ENCODE results near the gene DENND4C. TPM values are rescaled to one million over a fixed set of nuclear protein-coding genes. Genes with fewer than 3 reads are reported as not detected.
"Not testable (repeated sequence)": the region's sequence is repeated elsewhere in the genome, so short reads cannot be mapped to it uniquely, and the experiment has no call there.

The DENND4C gene
- total RNA-seq, 2 experiments from 2014 or later, result 28.8 to 38.6 TPM

DNA sequence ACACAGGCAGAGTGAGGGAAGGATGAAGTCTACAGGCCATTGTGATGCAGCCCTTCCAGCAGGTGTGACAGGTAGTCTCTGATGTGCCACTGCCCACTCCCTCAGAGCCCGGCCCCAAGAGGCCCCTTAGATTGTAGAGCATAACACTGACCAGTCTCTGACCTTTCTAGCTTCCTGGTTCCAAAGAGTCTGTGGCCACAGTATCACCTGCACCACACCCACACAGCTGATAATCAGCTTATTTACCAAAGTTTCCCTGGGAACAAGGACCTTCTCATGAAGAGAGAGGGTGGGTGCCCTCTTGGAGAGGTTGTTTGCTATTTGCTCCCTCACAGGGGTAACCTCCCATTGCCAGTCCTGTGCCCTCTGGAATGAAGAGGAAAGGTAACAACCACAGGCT, 167.4 kb downstream of the DENND4C start:
- no peak for DNase-seq
- Mint-ChIP-seq H3K4me1 (peaks cover 3% of the 10 kb centered on the region), H3K4me3 (no peak overlapping the region), H3K27ac (no peak overlapping the region), H3K36me3 (no peaks in the 10 kb centered on the region), H3K27me3 (peaks cover 6% of the 10 kb centered on the region), H3K9me3 (ENCODE audit: low read depth) (peaks cover 2% of the 10 kb centered on the region)
- no peak for ATAC-seq
- CTCF ChIA-PET, result interaction anchor here (1.1 kb wide), 1 partner anchor 67 kb away, joined by 3 read pairs; no protein-coding TSS in a partner anchor

DNA sequence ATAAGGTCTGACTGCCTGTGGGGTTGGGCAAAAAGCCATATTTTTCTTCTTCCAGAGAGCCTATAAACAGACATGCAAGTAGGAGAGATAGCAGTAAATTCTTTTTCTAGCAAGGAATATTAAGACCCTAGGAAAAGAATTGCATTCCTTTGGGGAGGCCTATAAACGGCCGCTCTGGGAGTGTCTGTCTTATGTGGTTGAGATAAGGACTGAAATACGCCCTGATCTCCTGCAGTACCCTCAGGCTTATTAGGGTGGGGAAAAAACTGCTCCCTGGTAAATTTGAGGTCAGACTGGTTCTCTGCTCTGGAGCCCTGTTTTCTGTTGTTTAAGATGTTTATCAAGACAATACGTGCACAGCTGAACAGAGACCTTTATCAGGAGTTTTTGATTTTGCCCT, 172.7 kb downstream of the DENND4C start:
- H3K36me3 Mint-ChIP-seq; H3K4me1 Mint-ChIP-seq; H3K9me3 Mint-ChIP-seq (ENCODE audit: low read depth); CTCF ChIA-PET; ATAC-seq; H3K27me3 Mint-ChIP-seq; DNase-seq; H3K27ac Mint-ChIP-seq; H3K4me3 Mint-ChIP-seq: not testable (repeated sequence)

DNA sequence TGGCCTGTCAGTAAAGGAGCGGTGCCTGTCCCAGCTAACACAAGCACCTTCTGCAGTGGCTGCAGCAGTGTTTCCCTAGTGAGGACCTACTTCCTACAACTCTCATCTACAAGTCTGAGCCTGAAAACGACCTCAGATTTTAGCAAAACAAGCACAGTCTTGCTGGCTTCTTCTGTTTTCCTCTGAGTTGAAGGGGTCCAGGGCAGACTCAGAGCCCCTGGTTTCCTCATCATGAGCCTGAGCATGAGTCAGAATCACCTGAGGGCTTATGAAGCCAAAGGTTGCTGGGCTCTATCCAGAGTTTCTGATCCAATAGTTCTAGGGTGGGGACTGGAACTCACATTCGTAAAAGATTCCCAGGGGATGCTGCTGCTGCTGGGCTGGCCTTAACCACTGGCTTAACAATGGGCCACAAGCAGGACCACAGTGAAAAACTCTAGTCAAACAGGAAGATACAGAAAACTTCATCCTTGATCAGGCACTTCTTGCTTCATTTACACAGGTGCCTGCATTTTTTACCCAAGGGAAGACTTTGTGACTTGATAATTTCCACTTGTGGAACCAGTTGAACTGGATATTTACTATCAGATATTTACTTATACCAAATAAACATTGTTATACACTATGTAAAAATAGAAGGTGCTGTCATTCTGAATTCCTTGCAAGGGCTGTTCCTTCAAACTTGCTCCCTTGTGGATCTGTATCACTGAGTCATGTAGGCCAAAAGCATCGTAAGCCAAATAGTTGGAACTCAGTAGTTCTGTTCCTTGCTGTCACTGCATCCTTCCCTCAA, 174.0 kb downstream of the DENND4C start:
- Mint-ChIP-seq H3K36me3 (no peaks in the 10 kb centered on the region), H3K4me1 (peaks cover 9% of the 10 kb centered on the region), H3K4me3 (no peak overlapping the region), H3K9me3 (ENCODE audit: low read depth) (peaks cover 2% of the 10 kb centered on the region), H3K27ac (no peak overlapping the region), H3K27me3 (peaks cover under 1% of the 10 kb centered on the region)
- CTCF ChIA-PET, result interaction anchor here (1.1 kb wide), 1 partner anchor 60 kb away, joined by 3 read pairs; no protein-coding TSS in a partner anchor
- ATAC-seq (no peak), DNase-seq (no peak)

DNA sequence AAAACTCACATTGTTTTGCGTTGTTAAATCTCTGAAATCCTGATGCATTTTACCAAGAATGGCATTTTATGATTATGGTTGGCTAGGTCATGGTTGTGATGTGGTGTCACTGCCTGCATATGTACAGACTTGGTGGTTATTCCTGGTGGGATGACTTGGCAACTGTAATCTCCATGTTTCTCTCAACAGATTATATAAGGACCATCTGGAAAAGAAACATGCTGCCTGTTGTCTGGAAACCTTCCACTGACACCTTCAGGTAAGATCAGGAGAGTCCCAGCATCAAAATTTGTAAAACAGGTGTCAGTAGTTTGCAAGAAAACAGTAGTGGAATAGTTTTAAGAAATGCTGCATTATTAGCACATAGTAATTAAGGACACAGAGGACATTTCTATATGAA, 175.3 kb downstream of the DENND4C start:
- peaks cover 2% of the 10 kb centered on the region for H3K9me3 Mint-ChIP-seq (ENCODE audit: low read depth)
- H3K4me3 Mint-ChIP-seq, result no peak overlapping the region
- H3K4me1 Mint-ChIP-seq, result peaks cover 14% of the 10 kb centered on the region
- H3K27ac Mint-ChIP-seq, result no peak overlapping the region
- no peak for DNase-seq
- no peaks in the 10 kb centered on the region for H3K36me3 Mint-ChIP-seq
- no peak for ATAC-seq
- peaks cover 6% of the 10 kb centered on the region for H3K27me3 Mint-ChIP-seq
- CTCF ChIA-PET, result no interaction called here

DNA sequence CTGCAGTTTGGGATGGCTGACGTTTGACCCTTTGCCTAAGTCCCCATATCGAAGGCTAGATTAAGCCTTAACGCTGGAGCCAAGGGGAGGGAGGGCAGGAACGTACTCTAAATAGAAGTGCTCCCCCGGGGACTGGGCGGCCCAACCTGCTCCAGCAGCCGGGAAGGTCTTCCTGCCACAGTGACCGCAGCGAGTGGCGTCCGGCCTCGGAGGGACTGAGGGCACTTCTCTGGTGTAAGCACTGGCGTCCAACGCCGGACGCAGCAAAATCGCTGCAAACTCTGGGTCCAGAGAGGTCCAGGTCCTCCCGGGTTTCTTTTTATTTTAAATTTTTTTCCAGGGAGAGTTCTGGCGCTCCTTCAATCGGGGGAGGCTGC, 177.8 kb downstream of the DENND4C start:
- peaks cover 14% of the 10 kb centered on the region for H3K4me1 Mint-ChIP-seq
- peak; percentile 48 for DNase-seq
- CTCF ChIA-PET, result interaction anchor here (2.9 kb wide), 1 partner anchor 57 kb away, joined by 11 read pairs; no protein-coding TSS in a partner anchor

DNA sequence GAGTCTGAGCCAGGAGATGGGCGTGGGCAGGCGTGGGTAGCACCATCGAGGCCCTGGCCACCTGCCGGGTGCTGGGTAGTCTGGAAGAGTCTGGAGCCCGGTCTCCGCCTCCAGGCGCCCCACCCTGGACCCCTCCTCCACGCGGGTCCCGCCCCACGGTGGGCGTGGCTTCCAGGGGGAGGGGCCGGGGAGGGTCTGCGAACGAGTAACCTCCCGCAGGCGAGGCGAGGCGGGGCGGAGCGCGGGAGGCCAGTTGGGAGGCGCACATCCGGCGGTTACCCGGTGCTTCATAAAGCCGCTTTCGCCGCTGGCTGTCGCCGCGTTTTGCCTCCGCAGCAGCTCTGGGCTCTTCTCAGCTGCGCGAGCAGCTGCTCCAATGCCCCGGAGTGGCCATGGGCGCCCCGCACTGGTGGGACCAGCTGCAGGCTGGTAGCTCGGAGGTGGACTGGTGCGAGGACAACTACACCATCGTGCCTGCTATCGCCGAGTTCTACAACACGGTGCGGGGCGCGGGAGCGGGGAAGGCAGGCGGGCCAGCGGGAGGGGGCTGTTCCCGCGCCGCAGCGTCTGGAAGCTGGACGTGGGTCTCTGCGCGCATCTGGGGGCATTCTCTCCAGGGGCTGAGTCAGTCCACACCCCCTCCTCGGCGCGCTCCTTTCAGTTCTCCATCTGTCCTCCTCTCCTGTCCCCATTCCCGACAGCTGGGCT, 178.4 kb downstream of the DENND4C start, which contains the start of gene ACER2:
Gene ACER2, plus strand, starts transcription at position 317 of the 708 bp plus-strand sequence. Its CDS starts 76 bp downstream, at position 393.
- CTCF ChIA-PET, result interaction anchor here (0.6 to 2.9 kb wide), 3 partner anchors 18 to 361 kb away, joined by 3 to 11 read pairs (median 3); no protein-coding TSS in a partner anchor
- Mint-ChIP-seq H3K36me3 (no peaks in the 10 kb centered on the region), H3K4me1 (peaks cover 14% of the 10 kb centered on the region), H3K9me3 (ENCODE audit: low read depth) (no peaks in the 10 kb centered on the region), H3K27ac (peak within 1 kb of the TSS; percentile 70), H3K27me3 (peaks cover 6% of the 10 kb centered on the region), H3K4me3 (peak within 1 kb of the TSS; percentile 96)
- ATAC-seq (peak; percentile 93), DNase-seq (peak; percentile 93)

More for the DNA sequence above, 177.8 kb downstream of the DENND4C start:
- Mint-ChIP-seq H3K4me3 (peak overlapping the region; percentile 96), H3K27ac (no peak overlapping the region), H3K9me3 (ENCODE audit: low read depth) (no peaks in the 10 kb centered on the region), H3K36me3 (no peaks in the 10 kb centered on the region), H3K27me3 (peaks cover 6% of the 10 kb centered on the region)
- peak; percentile 12 for ATAC-seq

DNA sequence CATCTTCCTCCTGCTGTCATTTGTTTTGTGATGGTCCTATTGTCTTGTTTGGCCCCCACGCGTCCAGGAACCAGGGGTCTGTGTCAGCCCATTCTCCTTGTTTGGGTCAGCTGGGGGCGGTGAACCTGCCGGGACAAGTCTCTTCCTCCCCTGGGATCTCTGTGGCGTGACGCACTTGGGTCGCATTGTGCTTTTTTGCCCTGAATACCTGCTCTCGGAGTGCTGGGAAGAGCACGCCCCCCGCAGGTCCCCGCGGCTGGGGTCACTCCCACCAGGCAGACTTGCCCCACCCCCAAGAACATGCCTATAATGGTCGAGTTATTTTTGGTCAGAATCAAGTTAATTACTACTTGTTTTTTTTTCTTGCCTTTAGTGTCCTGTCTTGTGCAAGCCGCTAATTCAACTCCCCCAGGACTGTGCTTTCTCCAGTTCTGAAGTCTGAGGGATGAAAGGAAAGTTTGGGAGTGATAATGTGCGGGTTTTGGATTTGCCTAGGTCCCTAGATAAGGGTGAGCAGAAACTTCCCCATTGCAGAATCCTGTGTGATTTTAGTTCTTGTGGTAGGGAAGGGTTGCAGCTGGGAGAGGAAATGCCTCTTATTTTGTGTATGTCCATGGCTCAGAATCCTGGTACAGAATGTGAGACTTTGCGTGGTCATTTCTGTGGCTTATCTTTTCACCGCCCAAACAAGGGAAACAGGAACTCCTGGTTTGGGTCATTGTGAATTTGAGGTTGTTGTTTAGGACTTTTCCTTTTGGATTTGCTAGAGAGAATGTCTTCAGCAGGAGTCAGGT, 179.1 kb downstream of the DENND4C start:
- CTCF ChIA-PET, result interaction anchor here (0.6 to 2.9 kb wide), 4 partner anchors 18 to 362 kb away, joined by 3 to 11 read pairs (median 3); no protein-coding TSS in a partner anchor
- ATAC-seq, result no peak
- Mint-ChIP-seq H3K36me3 (no peaks in the 10 kb centered on the region), H3K27ac (peak overlapping the region; percentile 70), H3K27me3 (peaks cover 6% of the 10 kb centered on the region), H3K4me1 (peaks cover 14% of the 10 kb centered on the region), H3K4me3 (peak overlapping the region; percentile 96), H3K9me3 (ENCODE audit: low read depth) (no peaks in the 10 kb centered on the region)
- no peak for DNase-seq

DNA sequence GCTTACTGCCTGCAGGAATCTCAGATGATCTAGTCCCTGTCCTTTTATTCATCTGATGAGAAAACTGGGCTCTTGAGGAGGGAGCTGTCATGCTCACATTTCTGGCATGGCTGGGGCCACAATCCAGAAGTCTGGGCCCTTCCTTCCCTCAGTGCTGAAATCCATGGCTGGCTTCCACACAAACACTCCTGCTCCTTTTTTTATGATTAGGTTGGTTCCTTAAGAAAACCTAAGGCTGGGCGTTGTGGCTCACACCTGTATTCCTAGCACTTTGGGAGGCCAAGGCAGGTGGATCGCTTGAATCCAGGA, 179.7 kb downstream of the DENND4C start:
- Mint-ChIP-seq H3K9me3 (ENCODE audit: low read depth) (no peaks in the 10 kb centered on the region), H3K4me1 (peaks cover 14% of the 10 kb centered on the region), H3K27ac (no peak overlapping the region), H3K27me3 (peaks cover 6% of the 10 kb centered on the region), H3K36me3 (no peaks in the 10 kb centered on the region), H3K4me3 (peak overlapping the region; percentile 96)
- DNase-seq (no peak), ATAC-seq (no peak)
- CTCF ChIA-PET, result interaction anchor here (1.0 to 1.5 kb wide), 2 partner anchors 19 to 231 kb away, joined by 3 read pairs; no protein-coding TSS in a partner anchor

DNA sequence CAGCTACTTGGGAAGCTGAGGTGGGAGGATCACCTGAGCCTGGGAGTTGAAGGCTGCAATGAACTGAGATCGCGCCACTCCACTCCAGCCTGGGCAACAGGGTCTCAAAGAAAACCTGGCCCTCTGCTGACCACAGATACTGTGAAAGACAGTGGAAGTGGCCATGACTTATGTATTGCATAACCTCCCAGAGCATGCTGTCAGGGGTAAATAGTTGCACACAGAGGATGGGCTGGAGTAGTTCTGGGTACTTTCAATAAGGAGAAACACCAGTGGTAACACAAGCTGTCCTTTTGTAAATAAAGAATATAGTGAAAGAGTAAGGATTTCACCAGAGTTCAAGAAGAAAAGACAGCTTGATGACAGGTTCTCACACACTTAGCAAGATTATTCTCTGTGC, 180.1 kb downstream of the DENND4C start:
- no peak overlapping the region for H3K4me3 Mint-ChIP-seq
- H3K27ac Mint-ChIP-seq, result no peak overlapping the region
- H3K4me1 Mint-ChIP-seq, result peaks cover 14% of the 10 kb centered on the region
- DNase-seq (no peak), ATAC-seq (no peak)
- H3K9me3 Mint-ChIP-seq (ENCODE audit: low read depth), result no peaks in the 10 kb centered on the region
- CTCF ChIA-PET, result interaction anchor here (1.0 kb wide), 1 partner anchor 231 kb away, joined by 3 read pairs; no protein-coding TSS in a partner anchor
- H3K27me3 Mint-ChIP-seq, result peaks cover 6% of the 10 kb centered on the region
- no peaks in the 10 kb centered on the region for H3K36me3 Mint-ChIP-seq

DNA sequence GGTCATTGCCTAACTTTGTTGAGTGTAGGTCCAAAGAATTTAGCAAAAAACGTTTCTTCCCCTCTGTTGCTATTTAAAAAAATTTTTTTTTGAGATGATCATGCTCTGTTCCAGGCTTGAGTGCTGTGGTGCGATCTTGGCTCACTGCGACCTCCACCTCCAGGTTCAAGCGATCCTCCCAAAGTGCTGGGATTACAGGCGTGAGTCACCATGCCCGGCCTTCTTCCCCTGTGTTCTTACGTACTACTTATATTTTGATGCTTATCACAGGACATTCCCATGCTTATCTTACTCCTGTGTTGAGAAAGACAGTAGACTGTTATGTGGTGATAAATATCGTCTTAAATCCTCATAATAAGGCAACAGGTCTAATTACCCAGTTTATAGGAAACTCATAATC, 180.8 kb downstream of the DENND4C start:
- Mint-ChIP-seq H3K4me3 (no peak overlapping the region), H3K4me1 (peaks cover 14% of the 10 kb centered on the region), H3K36me3 (peaks cover 1% of the 10 kb centered on the region), H3K27me3 (peaks cover 6% of the 10 kb centered on the region), H3K9me3 (ENCODE audit: low read depth) (no peaks in the 10 kb centered on the region), H3K27ac (no peak overlapping the region)
- CTCF ChIA-PET, result no interaction called here
- DNase-seq (no peak), ATAC-seq (no peak)

DNA sequence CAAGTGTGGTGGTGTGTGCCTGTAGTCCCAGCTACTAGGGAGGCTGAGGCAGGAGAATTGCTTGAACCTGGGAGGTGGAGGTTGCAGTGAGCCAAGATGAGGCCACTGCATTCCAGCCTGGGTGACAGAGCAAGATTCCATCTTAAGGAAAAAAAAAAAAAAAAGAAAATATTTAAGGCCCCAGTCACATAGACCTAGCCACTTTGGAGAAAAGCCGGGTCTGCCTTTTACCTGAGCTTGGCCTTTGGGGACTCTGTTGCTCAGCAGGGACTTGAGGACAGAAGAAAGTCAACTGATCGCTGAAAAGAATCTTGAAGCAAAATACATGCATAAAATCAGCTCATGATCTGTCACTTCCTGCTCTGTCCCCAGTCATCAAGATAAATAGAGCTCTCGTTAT, 183.0 kb downstream of the DENND4C start:
- H3K4me1 Mint-ChIP-seq, result peaks cover 10% of the 10 kb centered on the region
- H3K4me3 Mint-ChIP-seq; H3K27me3 Mint-ChIP-seq; ATAC-seq; CTCF ChIA-PET; H3K9me3 Mint-ChIP-seq (ENCODE audit: low read depth); H3K36me3 Mint-ChIP-seq; DNase-seq; H3K27ac Mint-ChIP-seq: not testable (repeated sequence)

DNA sequence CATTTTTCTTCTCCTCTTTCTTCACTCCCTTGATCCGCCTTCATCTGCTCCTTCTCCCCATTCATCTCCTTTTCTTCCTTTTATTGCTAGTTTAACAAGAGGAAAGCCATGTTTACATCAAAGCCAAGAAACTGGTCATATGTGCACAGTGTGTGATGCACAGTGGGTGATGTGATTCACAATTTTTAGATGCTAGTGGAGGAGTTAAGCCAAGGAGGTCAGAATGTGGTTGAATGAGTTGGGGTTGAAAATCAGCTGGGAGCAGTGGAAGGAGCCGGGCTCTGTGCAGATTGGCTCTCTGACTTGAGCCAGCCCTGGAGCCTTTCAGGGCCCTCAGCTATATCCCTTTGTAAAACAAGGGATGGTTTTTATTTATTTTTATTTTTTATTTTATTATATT, 185.7 kb downstream of the DENND4C start:
- DNase-seq, result no peak
- ATAC-seq, result no peak
- Mint-ChIP-seq H3K27ac (no peak overlapping the region), H3K27me3 (no peaks in the 10 kb centered on the region), H3K4me1 (no peaks in the 10 kb centered on the region), H3K4me3 (no peak overlapping the region), H3K36me3 (peaks cover 3% of the 10 kb centered on the region), H3K9me3 (ENCODE audit: low read depth) (no peaks in the 10 kb centered on the region)
- CTCF ChIA-PET, result no interaction called here

DNA sequence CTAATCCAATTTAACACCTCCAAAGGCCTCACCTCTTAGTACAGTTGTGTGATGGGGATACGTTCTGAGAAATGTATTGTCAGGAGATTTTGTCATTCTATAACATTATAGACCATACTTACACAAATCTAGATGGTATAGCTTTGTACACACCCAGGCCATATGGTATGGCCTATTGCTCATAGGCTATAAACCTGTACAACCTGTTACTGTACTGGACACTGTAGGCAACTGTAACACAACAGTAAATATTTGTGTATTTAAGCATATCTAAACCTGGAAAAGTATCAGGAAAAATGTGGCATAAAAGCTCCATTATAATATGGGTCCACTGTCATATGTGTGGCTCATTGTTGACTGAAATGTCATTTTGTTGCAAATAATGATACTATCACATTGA, 190.4 kb downstream of the DENND4C start:
- Mint-ChIP-seq H3K4me1 (no peaks in the 10 kb centered on the region), H3K4me3 (no peak overlapping the region), H3K27me3 (no peaks in the 10 kb centered on the region), H3K9me3 (ENCODE audit: low read depth) (no peaks in the 10 kb centered on the region), H3K36me3 (peaks cover 3% of the 10 kb centered on the region), H3K27ac (no peak overlapping the region)
- ATAC-seq (no peak), DNase-seq (no peak)
- CTCF ChIA-PET, result interaction anchor here (0.9 kb wide), 1 partner anchor 36 kb away, joined by 3 read pairs; no protein-coding TSS in a partner anchor
